AG09319 (cell line): ENCODE data around the gene EEIG1.

Experiments
- DNase-seq: peaks from one replicate; pipeline ENCODE4 v3.0.0-alpha.2; 2010; ENCODE audit warnings: low read depth; ENCODE audit errors: extremely low read depth
- CTCF ChIP-seq: IDR thresholded peaks from 2 replicates; pipeline ENCODE4 v1.5.1; 2011; ENCODE audit warnings: low read depth, mild to moderate bottlenecking, inconsistent platforms, low read length, moderate library complexity

EEIG1 gene

GRCh38 chr9:128007566-128008138, 26.9 kb upstream of the EEIG1 start:
- no peak for TF ChIP-seq CTCF
- DNase-seq: peak; percentile 85

GRCh38 chr9:128006332-128006996, 25.7 kb upstream of the EEIG1 start:
- no peak for DNase-seq
- no peak for TF ChIP-seq CTCF

GRCh38 chr9:128005923-128006322, 25.1 kb upstream of the EEIG1 start:
- no peak for DNase-seq

DNA sequence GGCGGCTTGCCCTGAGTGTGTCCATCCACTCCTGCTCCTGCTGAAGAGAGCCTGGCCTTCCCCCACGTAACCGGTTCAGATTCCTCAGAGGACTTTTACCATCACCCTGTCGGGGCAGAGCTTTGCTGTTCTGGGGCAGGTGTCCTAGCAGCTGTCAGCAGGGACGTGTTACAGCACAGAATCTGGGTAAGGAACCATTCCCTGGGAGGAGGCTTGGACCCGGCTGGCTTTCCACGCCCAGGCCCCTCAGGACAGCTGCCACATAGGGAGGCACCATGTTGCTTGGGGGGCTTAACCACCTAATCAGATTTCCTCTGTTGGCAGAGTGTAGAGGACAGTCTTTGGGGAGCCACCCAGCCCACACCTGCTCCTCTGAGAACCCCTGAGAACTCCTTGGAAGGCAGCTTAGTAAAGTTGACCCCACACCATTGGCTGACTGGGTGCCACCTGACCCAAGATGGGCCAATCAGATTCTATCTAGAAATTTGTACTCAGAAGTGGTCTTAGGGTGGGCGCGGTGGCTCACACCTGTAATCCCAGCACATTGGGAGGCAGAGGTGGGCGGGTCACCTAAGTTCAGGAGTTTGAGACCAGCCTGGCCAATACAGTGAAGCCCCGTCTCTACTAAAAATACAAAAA, 23.3 kb upstream of the EEIG1 start:
- TF ChIP-seq CTCF: no peak
- DNase-seq: no peak

More at GRCh38 chr9:128005923-128006322, 25.1 kb upstream of the EEIG1 start:
- TF ChIP-seq CTCF: no peak

GRCh38 chr9:128002959-128003358, 22.2 kb upstream of the EEIG1 start:
- DNase-seq: no peak
- no peak for TF ChIP-seq CTCF

GRCh38 chr9:128001779-128002298, 21.1 kb upstream of the EEIG1 start:
- TF ChIP-seq CTCF: no peak
- peak; percentile 76 for DNase-seq
